K562 (cell line): ENCODE measurements around the gene RNF207. TPM values are rescaled to one million over a fixed set of nuclear protein-coding genes. Genes with fewer than 3 reads are reported as not detected.

Source experiments
- ATAC-seq: fragments of 200-7000 bp; cut with Tn5 transposase; 3 replicates; pipeline ENCODE4 v1.9.1; 2020; ENCODE audit warnings: moderate library complexity
- BruUV-seq: library from RNA; stranded (reverse); fragments of 400-500 nt; replicated peaks from 2 replicates; lab custom pipeline; 2021; lab: Mats Ljungman, UMichigan
- CTCF ChIA-PET: fragments of 300-600 bp; formaldehyde crosslinking; extraction: SDS; loops from one replicate; lab custom pipeline; 2021; ENCODE audit warnings: low intra/inter-chr PET ratio; lab: Yijun Ruan, JAX
- POLR2A ChIA-PET: fragments of 300-600, 350-650 bp; sonication (Branson Sonifier 250); formaldehyde crosslinking; extraction: SDS; loops from one replicate; lab custom pipeline; 2021; ENCODE audit warnings: antibody characterized with exemption, inconsistent platforms; lab: Yijun Ruan, JAX
- DNase-seq, 4 experiments: peaks; one replicate each; pipeline versions ENCODE4 v3.0.0 to v3.0.0-alpha.2; 2011 to 2018; ENCODE audit warnings: low spot score in 3 of 4, mixed read lengths in 3 of 4; ENCODE audit errors: extremely low read depth in 1 of 4
- FAIRE-seq: peaks from 2 replicates; lab custom pipeline; 2011; peaks lifted over from hg19 to GRCh38; lab: Jason Lieb, UNC
- H2AFZ ChIP-seq: 2 replicates; pipeline ENCODE4 v1.6.0; 2011; ENCODE audit warnings: low read depth, low read length, control low read depth, inconsistent platforms
- H3K27ac ChIP-seq: fragments of 200-600 bp; 3 replicates; pipeline ENCODE4 v1.8.0; 2011; ENCODE audit warnings: low read depth, mild to moderate bottlenecking, control low read depth, inconsistent platforms, low read length, moderate library complexity, mixed read lengths; ENCODE audit errors: extremely low read depth
- H3K27me3 ChIP-seq, 2 experiments: fragments of 300-600 bp in 1 of 2; 2 replicates in 1 of 2; 3 replicates in 1 of 2; pipeline versions ENCODE4 v1.6.0 to v1.8.0; 2011; ENCODE audit warnings: inconsistent platforms in 2 of 2, low read length in 2 of 2, mild to moderate bottlenecking in 1 of 2, mixed read lengths in 1 of 2, moderate library complexity in 1 of 2; ENCODE audit not compliant: control insufficient read depth in 2 of 2, insufficient read depth in 2 of 2
- H3K36me3 ChIP-seq: fragments of 300-600 bp; 3 replicates; pipeline ENCODE4 v1.8.0; 2011; ENCODE audit warnings: mild to moderate bottlenecking, low read length, inconsistent platforms; ENCODE audit not compliant: control insufficient read depth, insufficient read depth
- H3K4me1 ChIP-seq, 2 experiments: fragments of 200-600 bp in 1 of 2; replicated peaks in 1 of 2; 2 replicates in 1 of 2; 3 replicates in 1 of 2; pipeline versions ENCODE4 v1.5.1 to v1.8.0; 2011; ENCODE audit warnings: inconsistent platforms in 2 of 2, low read length in 2 of 2, mild to moderate bottlenecking in 1 of 2, mixed read lengths in 1 of 2, moderate library complexity in 1 of 2; ENCODE audit not compliant: control insufficient read depth in 2 of 2, insufficient read depth in 2 of 2
- H3K4me2 ChIP-seq: 2 replicates; pipeline ENCODE4 v1.6.1; 2011; ENCODE audit warnings: low read length, control low read depth, inconsistent platforms, mixed read lengths; ENCODE audit not compliant: insufficient read depth
- H3K4me3 ChIP-seq: fragments of 200-600 bp; sonication (generic), shearing (Covaris generic); 2 replicates; pipeline ENCODE4 v1.5.1; 2016; ENCODE audit warnings: control low read depth, inconsistent platforms
- H3K79me2 ChIP-seq: fragments of 200-600 bp; 3 replicates; pipeline ENCODE4 v1.8.0; 2011; ENCODE audit warnings: low read length, inconsistent platforms; ENCODE audit not compliant: control insufficient read depth, insufficient read depth
- H3K9ac ChIP-seq, 2 experiments: 2 replicates each; pipeline versions ENCODE4 v1.6.0 to v1.6.1; 2011; ENCODE audit warnings: low read depth in 2 of 2, low read length in 2 of 2, control low read depth in 1 of 2, inconsistent platforms in 1 of 2, mild to moderate bottlenecking in 1 of 2, mixed read lengths in 1 of 2; ENCODE audit not compliant: insufficient read depth in 1 of 2
- H3K9me1 ChIP-seq: one replicate; pipeline ENCODE4 v1.6.0; 2011; ENCODE audit warnings: inconsistent platforms, mild to moderate bottlenecking, low read length, moderate library complexity; ENCODE audit not compliant: control insufficient read depth, insufficient read depth
- H3K9me3 ChIP-seq: replicated peaks from 2 replicates; pipeline ENCODE4 v1.5.1; 2011; ENCODE audit warnings: low read depth, low read length, inconsistent platforms; ENCODE audit not compliant: control insufficient read depth, insufficient read depth
- H4K20me1 ChIP-seq: replicated peaks from 2 replicates; pipeline ENCODE4 v1.6.1; 2011; ENCODE audit warnings: low read length, inconsistent platforms, mixed read lengths; ENCODE audit not compliant: control insufficient read depth, insufficient read depth
- KLF1 ChIP-seq: fragments of 450-650 bp; IDR thresholded peaks from 2 replicates; pipeline ENCODE4 v1.6.1; 2016; ENCODE audit warnings: missing genetic modification characterization, missing compliant biosample characterization
- KLF13 ChIP-seq: fragments of 450-650 bp; IDR thresholded peaks from 2 replicates; pipeline ENCODE4 v1.6.1; 2016; ENCODE audit warnings: missing genetic modification characterization, low read depth, mild to moderate bottlenecking, missing compliant biosample characterization, moderate library complexity, borderline replicate concordance
- LCOR ChIP-seq: sonication (generic); formaldehyde crosslinking; IDR thresholded peaks from 2 replicates; pipeline ENCODE4 v1.8.0; 2022; ENCODE audit warnings: mild to moderate bottlenecking, missing genetic modification reagents
- MEIS2 ChIP-seq: fragments of 450-650 bp; IDR thresholded peaks from 2 replicates; pipeline ENCODE4 v1.6.1; 2014; ENCODE audit warnings: mild to moderate bottlenecking; ENCODE audit not compliant: partially characterized antibody
- WGBS: fragments of 100-300 bp; shearing (Covaris generic); methylation state at CpG from one replicate; pipeline ENCODE4 v1.1.6; 2016; ENCODE audit warnings: low coverage, mixed read lengths; ENCODE audit not compliant: insufficient coverage; ENCODE audit errors: missing lambda C conversion rate; 5-methylcytosine and 5-hydroxymethylcytosine counted together
- in situ Hi-C: fragments of 300-500 bp; cut with MboI; formaldehyde crosslinking; loops from 4 replicates; pipeline ENCODE4 v1.15.0; 2018; ENCODE audit warnings: inconsistent platforms, mixed read lengths
- intact Hi-C: fragments of 100-400 bp; cut with micrococcal nuclease; formaldehyde crosslinking; loops from 2 replicates; pipeline ENCODE4 v1.14.2; 2022
- polyA plus RNA-seq, 8 experiments: library from polyadenylated mRNA; depleted of rRNA in 4 of 8; stranded (reverse) in 5 of 8; unstranded in 3 of 8; fragments of >200 nt; fragmentation: Nextera tagmentation in 2 of 8; fragmentation: Illumina TruSeq in 1 of 8; extraction: Ambion mirVana in 2 of 8; extraction: Trizol in 1 of 8; gene quantifications; 2 replicates each; pipeline versions ENCODE4 v1.2.1 to v1.2.3, GENCODE V29; 2011 to 2014; ENCODE audit warnings: inconsistent platforms in 1 of 8, missing spikeins in 1 of 8
- total RNA-seq, 7 experiments: library from RNA; depleted of rRNA in 6 of 7; stranded (reverse); fragments of >200 nt in 6 of 7; fragmentation: Illumina TruSeq in 2 of 7; extraction: Trizol in 2 of 7; gene quantifications; 2 replicates each; pipeline versions ENCODE4 v1.2.1 to v1.2.3, GENCODE V29; 2011 to 2021; ENCODE audit warnings: low replicate concordance in 1 of 7

RNF207 gene
- total and polyA plus RNA-seq, 9 of the 15 experiments (the other 6 are each of a cell fraction or from before 2014, with no cell fraction given): 2.7 to 30.6 (median 12.9) TPM

- 1% methylated on average over 8 of the region's 8 CpGs for WGBS
- Histone ChIP-seq H3K9ac (no peak overlapping the region), H3K27ac (no peak overlapping the region), H3K4me3 (no peak overlapping the region), H3K4me2 (no peak overlapping the region), H3K27me3 (peaks cover 38 to 81% of the 10 kb centered on the region in 2 experiments; a peak in 4 of 5 replicates), H3K4me1 (peaks cover 0 to 14% of the 10 kb centered on the region in 2 experiments; a peak in 2 of 5 replicates), H2AFZ (no peak overlapping the region), H4K20me1 (peaks cover 40% of the 10 kb centered on the region; the same call in 1 of the 2 replicates), H3K79me2 (no peaks in the 10 kb centered on the region), H3K9me3 (no peaks in the 10 kb centered on the region), H3K9me1 (peaks cover 3% of the 10 kb centered on the region), H3K36me3 (no peaks in the 10 kb centered on the region)
- in situ Hi-C loops (no loop called here), intact Hi-C loops (no loop called here)
- FAIRE-seq (no peak), DNase-seq (no peak), ATAC-seq (no peak)
- ChIA-PET CTCF (no interaction called here), POLR2A (interaction anchor here (0.5 to 0.7 kb wide), 4 partner anchors 8 to 95 kb away, joined by 3 read pairs; no protein-coding TSS in a partner anchor)
- no peak for TF ChIP-seq KLF13 (tag)
- BruUV-seq: no TSS peak
Measured at GRCh38 chr1:6158181-6158580, 47.7 kb upstream of the RNF207 start.

GRCh38 chr1:6162341-6162740, 43.6 kb upstream of the RNF207 start:
- no peak overlapping the region for H3K9ac ChIP-seq
- H3K4me2 ChIP-seq: no peak overlapping the region
- ATAC-seq: no peak
- TF ChIP-seq LCOR (no peak), KLF1 (tag) (no peak), MEIS2 (no peak)
- CTCF ChIA-PET: no interaction called here
- 1% methylated on average over 7 of the region's 7 CpGs for WGBS
- H3K36me3 ChIP-seq: no peaks in the 10 kb centered on the region
- no peak for FAIRE-seq
- BruUV-seq: no TSS peak
- H3K9me3 ChIP-seq: no peaks in the 10 kb centered on the region
- peaks cover 52% of the 10 kb centered on the region for H4K20me1 ChIP-seq
- H3K27me3 ChIP-seq: peaks cover 55 to 89% of the 10 kb centered on the region in 2 experiments
- H3K9me1 ChIP-seq: peaks cover 3% of the 10 kb centered on the region
- H3K79me2 ChIP-seq: no peaks in the 10 kb centered on the region
- H3K27ac ChIP-seq: no peak overlapping the region
- no peak for DNase-seq
- in situ Hi-C loops: no loop called here
- H3K4me3 ChIP-seq: no peak overlapping the region
- H2AFZ ChIP-seq: no peak overlapping the region
- POLR2A ChIA-PET: interaction anchor here (0.7 kb wide), 1 partner anchor 11 kb away, joined by 3 read pairs; no protein-coding TSS in a partner anchor
- peaks cover 0 to 6% of the 10 kb centered on the region in 2 experiments; a peak in 3 of 5 replicates for H3K4me1 ChIP-seq
- intact Hi-C loops: no loop called here
